ENCODE results near the gene UPK1B. TPM values are rescaled to one million over a fixed set of nuclear protein-coding genes. Genes with fewer than 3 reads are reported as not detected.

UPK1B gene
- total RNA-seq, 6 experiments from 2014 or later, result 0.20 TPM; not detected in 5

DNA sequence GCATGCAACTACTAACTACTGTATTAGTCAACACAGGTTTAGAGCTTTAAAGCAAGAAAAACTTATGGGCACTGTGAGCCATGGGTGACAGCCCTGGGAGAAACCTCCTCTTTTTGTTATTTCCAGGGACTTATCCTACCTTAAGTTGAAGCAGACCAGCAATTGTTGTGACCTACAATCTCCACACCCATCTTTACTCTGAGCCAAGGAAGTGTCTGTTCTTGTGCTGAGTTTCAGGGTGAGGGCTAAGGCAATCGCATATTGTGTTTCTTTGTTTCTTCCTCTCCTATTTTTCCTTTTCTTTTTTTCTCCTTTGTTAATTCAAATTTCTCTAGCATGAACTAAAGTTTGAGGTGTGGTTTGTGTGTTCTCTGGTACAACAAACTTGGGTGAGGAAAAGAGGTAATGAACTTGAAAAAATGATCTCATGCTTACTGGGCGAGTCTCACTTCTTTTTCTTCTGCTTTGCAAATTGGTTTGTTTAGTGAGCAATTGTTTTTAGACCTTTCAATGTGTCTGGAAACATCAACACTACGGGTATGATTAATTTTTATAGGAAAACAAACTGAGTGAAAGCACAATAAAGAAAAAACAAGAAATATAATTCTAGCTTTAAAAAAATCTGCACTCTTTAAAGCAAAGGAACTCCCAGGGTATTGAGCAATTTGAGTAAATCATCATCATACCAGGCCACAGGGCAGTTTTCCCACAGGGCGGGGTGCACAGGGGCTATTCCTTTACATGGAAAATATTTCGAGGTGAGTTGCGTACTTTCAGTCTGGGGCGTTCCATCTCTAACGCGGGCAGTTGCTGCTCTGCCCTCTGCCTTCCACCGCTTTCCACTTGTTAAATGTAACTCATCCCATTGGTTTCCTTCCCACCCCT lies 2.7 kb downstream of the UPK1B start:
- no peaks in the 10 kb centered on the region for H3K36me3 ChIP-seq
- H3K27ac ChIP-seq, result no peak overlapping the region
- WGBS (ENCODE audit: insufficient coverage, low coverage, low lambda C conversion rate, missing lambda C conversion rate), result 43% methylated on average over 10 of the region's 10 CpGs
- H3K4me1 ChIP-seq, result no peaks in the 10 kb centered on the region
- no peak overlapping the region for H3K4me3 ChIP-seq
- DNase-seq (no peak), ATAC-seq (peak in 2 of 4 donors; percentile 15 to 38)
- TF ChIP-seq, protein P1, sequence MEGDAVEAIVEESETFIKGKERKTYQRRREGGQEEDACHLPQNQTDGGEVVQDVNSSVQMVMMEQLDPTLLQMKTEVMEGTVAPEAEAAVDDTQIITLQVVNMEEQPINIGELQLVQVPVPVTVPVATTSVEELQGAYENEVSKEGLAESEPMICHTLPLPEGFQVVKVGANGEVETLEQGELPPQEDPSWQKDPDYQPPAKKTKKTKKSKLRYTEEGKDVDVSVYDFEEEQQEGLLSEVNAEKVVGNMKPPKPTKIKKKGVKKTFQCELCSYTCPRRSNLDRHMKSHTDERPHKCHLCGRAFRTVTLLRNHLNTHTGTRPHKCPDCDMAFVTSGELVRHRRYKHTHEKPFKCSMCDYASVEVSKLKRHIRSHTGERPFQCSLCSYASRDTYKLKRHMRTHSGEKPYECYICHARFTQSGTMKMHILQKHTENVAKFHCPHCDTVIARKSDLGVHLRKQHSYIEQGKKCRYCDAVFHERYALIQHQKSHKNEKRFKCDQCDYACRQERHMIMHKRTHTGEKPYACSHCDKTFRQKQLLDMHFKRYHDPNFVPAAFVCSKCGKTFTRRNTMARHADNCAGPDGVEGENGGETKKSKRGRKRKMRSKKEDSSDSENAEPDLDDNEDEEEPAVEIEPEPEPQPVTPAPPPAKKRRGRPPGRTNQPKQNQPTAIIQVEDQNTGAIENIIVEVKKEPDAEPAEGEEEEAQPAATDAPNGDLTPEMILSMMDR (IDR thresholded peaks at IDR 0.05), result no peak
- no peak for TF ChIP-seq POLR2A (IDR thresholded peaks at IDR 0.05)
- H3K9me3 ChIP-seq, result no peaks in the 10 kb centered on the region
- intact Hi-C loops (cut with DNase I), result no loop called here
- no peaks in the 10 kb centered on the region for H3K27me3 ChIP-seq

DNA sequence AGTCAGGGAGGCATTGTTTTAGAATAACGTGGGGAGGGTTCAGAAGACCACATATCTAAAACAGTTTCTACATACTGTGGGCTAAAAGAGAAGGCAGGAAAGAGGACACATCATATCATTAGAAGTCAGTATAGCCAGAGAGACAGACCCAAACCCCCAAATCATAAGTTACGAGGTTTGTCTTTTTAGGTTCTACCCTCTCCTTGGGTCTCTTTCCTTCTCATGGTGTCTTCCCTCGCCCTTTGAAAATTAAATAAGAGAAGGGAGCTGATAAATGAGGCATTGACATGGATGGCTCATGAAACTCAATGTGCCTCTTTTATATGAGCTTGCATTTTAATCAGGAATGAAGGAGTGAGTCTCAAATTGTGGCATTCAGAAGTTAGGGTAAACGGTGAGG lies 3.4 kb downstream of the UPK1B start:
- Histone ChIP-seq H3K27ac (no peak overlapping the region), H3K9me3 (no peaks in the 10 kb centered on the region), H3K27me3 (no peaks in the 10 kb centered on the region), H3K36me3 (no peaks in the 10 kb centered on the region), H3K4me3 (no peak overlapping the region), H3K4me1 (no peaks in the 10 kb centered on the region)
- DNase-seq (no peak), ATAC-seq (no peak)
- intact Hi-C loops (cut with DNase I), result no loop called here
- no peak for TF ChIP-seq POLR2A (IDR thresholded peaks at IDR 0.05)
- TF ChIP-seq, protein P1 (IDR thresholded peaks at IDR 0.05), result no peak
- WGBS (ENCODE audit: insufficient coverage, low coverage, low lambda C conversion rate, missing lambda C conversion rate), result 36% methylated on average over 4 of the region's 4 CpGs

DNA sequence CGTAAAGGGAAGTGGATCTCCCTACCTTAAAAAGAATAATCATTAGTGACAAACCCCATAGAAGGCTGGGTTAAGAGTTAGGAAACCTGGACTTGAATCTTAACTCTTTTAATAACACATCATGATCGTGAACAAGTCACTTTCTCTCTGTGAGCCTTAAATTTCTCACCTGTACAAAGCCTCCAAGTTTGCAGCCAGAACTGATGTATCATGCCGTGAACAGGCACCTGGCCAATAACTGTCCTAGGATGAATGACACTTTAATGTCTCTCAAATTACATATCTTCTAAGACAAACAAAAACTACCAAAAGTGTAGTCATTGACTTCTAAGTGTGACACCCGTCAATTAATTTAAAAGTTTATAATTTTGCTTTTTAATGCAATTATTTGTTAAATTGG lies 3.9 kb downstream of the UPK1B start:
- H3K4me1 ChIP-seq, result no peaks in the 10 kb centered on the region
- H3K27ac ChIP-seq, result no peak overlapping the region
- no peak for TF ChIP-seq POLR2A (IDR thresholded peaks at IDR 0.05)
- TF ChIP-seq, protein P1 (IDR thresholded peaks at IDR 0.05), result no peak
- WGBS (ENCODE audit: insufficient coverage, low coverage, low lambda C conversion rate, missing lambda C conversion rate), result 70% methylated on average over 4 of the region's 4 CpGs
- no peak overlapping the region for H3K4me3 ChIP-seq
- no peaks in the 10 kb centered on the region for H3K36me3 ChIP-seq
- DNase-seq (no peak), ATAC-seq (no peak)
- no peaks in the 10 kb centered on the region for H3K27me3 ChIP-seq
- intact Hi-C loops (cut with DNase I), result no loop called here
- H3K9me3 ChIP-seq, result no peaks in the 10 kb centered on the region

DNA sequence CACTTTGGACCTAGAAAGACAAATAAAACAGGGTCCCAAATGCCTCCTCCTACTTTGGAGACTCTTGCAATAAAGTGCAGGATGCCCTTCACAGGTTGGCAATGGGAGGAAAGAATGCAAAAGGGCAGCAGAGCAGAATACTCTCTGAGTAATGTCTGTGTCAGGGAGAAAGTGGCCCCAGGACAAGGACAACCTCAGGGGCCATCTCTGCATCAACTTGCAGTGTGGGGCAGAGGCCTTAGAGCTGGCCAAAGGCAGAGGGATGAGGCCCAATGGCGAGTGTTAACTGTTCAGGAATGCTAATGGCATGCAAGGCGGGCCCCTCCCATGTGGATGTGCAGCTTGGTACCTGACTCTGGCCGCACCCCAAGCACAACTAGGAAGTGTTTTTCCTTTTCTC lies 8.4 kb downstream of the UPK1B start:
- Histone ChIP-seq H3K4me3 (no peak overlapping the region), H3K36me3 (no peaks in the 10 kb centered on the region), H3K9me3 (no peaks in the 10 kb centered on the region), H3K27ac (no peak overlapping the region), H3K27me3 (no peaks in the 10 kb centered on the region), H3K4me1 (no peaks in the 10 kb centered on the region)
- intact Hi-C loops (cut with DNase I), result no loop called here
- ATAC-seq, result peak in 1 of 4 donors; percentile 14
- 79% methylated on average over 3 of the region's 3 CpGs for WGBS (ENCODE audit: insufficient coverage, low coverage, low lambda C conversion rate, missing lambda C conversion rate)
- no peak for DNase-seq
- TF ChIP-seq, protein P1 (IDR thresholded peaks at IDR 0.05), result no peak
- TF ChIP-seq POLR2A (IDR thresholded peaks at IDR 0.05), result no peak
